Erythroblast (primary cell): ENCODE results near the gene NOL3.
A peak's percentile ranks its signal among the peaks of the same experiment; 100 is the strongest.

Experiments
- DNase-seq, 2 experiments: peaks; one replicate each; lab custom pipeline; 2025; lab: John Stamatoyannopoulos, UW
- GATA1 ChIP-seq: IDR thresholded peaks from 2 replicates; pipeline ENCODE4 v1.6.1; 2011; ENCODE audit warnings: low read depth, mild to moderate bottlenecking, control low read depth, low read length, moderate library complexity
- POLR2A ChIP-seq: IDR thresholded peaks from 2 replicates; pipeline ENCODE4 v1.6.1; 2011; ENCODE audit warnings: mild to moderate bottlenecking, low read length

Gene NOL3

DNA sequence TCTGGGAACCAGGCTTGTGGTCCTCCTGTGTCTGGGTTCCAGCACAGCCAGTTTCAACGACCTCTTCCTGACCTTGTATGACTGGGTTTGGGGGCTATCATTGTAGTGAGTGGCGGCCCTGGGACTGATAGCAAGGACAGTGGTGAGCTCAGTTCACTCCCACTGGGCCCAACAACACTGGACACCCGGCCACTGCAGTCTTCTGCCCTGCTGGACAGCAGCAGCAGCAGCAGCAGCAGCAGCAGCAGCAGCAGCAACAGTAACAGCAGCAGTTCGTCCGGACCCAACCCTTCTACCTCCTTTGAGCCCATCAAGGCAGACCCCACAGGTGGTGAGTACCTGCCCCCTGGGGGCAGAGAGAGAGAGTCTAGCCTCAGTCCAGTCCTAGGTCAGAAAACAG lies 25.3 kb downstream of the NOL3 start:
- TF ChIP-seq GATA1 (no peak), POLR2A (no peak)

DNA sequence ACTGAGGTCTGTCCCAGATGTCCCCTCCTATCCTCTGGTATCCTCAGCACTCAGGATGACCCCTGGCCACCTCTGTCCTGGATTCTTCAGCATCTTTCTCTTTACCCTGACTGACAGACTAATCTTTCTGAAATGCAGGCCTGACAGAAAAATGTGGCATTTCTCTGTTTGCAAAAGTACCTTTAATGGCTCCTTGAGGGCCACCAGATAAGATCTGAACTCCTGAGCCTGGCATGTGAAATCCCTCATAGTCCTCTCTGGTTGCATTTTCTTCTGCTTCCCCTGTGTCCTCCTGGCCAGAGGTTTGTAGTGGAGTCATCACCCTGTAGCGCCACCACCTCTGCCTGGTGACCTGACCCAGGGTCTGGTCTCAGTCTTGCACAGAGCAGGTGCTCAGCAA lies 26.5 kb downstream of the NOL3 start:
- TF ChIP-seq POLR2A (peak; percentile 34), GATA1 (no peak)
- DNase-seq: no peak

More for the DNA sequence above, 25.3 kb downstream of the NOL3 start:
- no peak for DNase-seq

DNA sequence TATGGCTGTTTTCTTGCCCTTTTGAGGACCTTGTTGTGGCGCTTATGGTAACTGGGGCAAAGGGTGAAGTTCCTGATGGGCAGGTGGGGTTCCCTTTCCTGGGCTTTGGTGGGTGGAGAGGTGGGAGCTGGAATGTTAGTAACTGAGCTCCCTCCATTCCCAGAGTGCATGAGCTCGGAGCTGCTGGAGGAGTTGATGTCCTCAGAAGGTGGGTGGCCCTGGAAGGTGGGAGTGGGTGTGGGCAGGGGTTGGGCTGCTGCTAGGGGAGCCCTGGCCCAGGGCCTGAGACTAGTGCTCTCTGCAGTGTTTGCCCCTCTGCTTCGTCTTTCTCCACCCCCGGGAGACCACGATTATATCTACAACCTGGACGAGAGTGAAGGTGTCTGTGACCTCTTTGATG lies 27.4 kb downstream of the NOL3 start:
- TF ChIP-seq POLR2A: no peak
- no peak for TF ChIP-seq GATA1
- DNase-seq: no peak

- no peak for DNase-seq
- TF ChIP-seq POLR2A: peak; percentile 37
- TF ChIP-seq GATA1: no peak
Measured at GRCh38 chr16:67198238-67198734, 27.9 kb downstream of the NOL3 start.

DNA sequence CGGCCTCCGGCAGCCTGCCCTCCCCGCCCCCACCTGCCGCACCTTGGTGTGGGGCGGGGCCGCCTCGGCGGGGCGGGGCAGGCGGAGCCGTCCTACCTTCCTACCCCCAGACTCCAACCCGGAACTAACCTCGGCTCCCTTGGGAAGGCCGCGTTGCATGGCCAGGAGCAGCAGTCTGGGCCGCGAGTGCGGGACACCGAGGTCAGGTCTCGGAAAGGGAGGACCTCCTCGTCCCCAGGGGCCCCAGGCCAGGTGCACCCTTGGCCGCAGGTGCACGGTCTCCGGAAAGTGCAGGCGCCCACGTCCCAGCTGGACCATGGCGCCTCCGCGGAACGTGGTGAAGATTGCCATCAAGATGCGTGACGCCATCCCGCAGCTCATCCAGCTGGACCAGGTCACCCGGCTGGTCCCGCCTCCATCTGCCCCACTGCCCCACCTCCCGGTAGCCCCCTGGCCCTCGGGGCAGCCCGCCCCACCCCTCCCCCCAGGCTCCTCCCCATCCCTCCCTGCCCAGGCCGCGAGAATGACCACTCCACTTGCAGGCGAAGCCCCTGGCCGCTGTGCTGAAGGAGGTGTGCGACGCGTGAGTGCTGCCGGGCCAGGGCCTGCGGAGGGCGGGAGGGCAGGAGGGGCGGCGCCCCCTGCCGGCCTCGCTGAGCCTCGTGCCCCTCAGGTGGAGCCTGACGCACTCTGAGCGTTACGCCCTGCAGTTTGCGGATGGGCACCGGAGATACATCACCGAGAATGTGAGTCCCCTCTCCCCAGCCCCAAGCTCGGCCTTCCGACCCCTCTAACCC lies 28.9 kb downstream of the NOL3 start, which contains the start of gene ELMO3:
TSS of gene ELMO3 (plus strand) at position 121 of the 797 bp plus-strand sequence. CDS start at position 317, 196 bp downstream.
- no peak for DNase-seq

GRCh38 chr16:67199808-67200198 lies 29.5 kb downstream of the NOL3 start:
- DNase-seq: no peak
- no peak for TF ChIP-seq POLR2A
- TF ChIP-seq GATA1: no peak

More for the DNA sequence above, 28.9 kb downstream of the NOL3 start, which contains the start of gene ELMO3:
- no peak for TF ChIP-seq GATA1
- TF ChIP-seq POLR2A: no peak

GRCh38 chr16:67200491-67200890 lies 30.2 kb downstream of the NOL3 start:
- no peak for DNase-seq
- TF ChIP-seq POLR2A: no peak
- TF ChIP-seq GATA1: no peak

DNA sequence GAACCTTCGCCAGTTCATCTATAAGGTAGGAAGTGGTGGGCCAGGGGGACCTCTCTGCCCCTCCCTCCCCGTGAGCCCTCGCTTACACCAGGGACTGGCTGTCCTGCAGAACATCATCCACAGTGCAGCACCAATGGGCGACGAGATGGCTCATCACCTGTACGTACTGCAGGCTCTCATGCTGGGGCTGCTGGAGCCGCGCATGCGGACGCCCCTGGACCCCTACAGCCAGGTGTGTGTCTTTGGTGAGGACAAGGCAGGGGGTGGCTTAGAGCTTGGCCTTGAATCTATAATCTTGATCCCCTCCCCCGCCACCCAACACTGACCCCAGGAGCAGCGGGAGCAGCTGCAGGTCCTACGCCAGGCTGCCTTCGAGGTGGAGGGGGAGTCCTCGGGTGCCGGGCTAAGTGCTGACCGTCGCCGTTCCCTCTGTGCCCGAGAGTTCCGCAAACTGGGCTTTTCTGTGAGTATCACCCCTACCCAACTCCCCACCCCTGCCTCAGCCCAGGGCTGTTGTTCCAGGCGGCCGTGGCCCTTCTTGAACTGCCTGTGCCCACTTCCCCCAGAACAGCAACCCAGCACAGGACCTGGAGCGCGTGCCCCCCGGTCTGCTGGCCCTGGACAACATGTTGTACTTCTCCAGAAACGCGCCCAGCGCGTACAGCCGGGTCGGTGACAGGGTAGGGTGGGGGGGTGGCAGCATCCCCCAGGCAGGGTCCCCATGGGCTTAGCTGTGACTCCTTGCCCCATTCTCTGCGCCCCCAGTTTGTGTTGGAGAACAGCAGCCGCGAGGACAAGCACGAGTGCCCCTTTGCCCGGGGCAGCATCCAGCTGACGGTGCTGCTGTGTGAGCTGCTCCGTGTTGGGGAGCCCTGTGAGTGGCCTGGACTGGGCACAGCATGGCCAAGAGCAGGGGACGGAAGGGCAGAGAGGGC lies 31.3 kb downstream of the NOL3 start:
- DNase-seq: no peak
- TF ChIP-seq GATA1 (no peak), POLR2A (no peak)

GRCh38 chr16:67202426-67202825 lies 32.1 kb downstream of the NOL3 start:
- DNase-seq: no peak
- TF ChIP-seq GATA1 (no peak), POLR2A (no peak)

GRCh38 chr16:67202956-67203493 lies 32.7 kb downstream of the NOL3 start:
- TF ChIP-seq GATA1 (no peak), POLR2A (no peak)

GRCh38 chr16:67204076-67204475 lies 33.7 kb downstream of the NOL3 start:
- DNase-seq: no peak
- TF ChIP-seq POLR2A (no peak), GATA1 (no peak)

More at GRCh38 chr16:67202956-67203493, 32.7 kb downstream of the NOL3 start:
- no peak for DNase-seq

GRCh38 chr16:67206129-67206837 lies 35.9 kb downstream of the NOL3 start:
- no peak for DNase-seq
- peak; percentile 21 for TF ChIP-seq POLR2A
- TF ChIP-seq GATA1: no peak

- DNase-seq: no peak
- TF ChIP-seq GATA1: no peak
- no peak for TF ChIP-seq POLR2A
Measured at GRCh38 chr16:67206838-67207248, 36.5 kb downstream of the NOL3 start.
